ENCODE data around the gene DMRTC2. TPM values are rescaled to one million over a fixed set of nuclear protein-coding genes. Genes with fewer than 3 reads are reported as not detected.

The DMRTC2 gene
- total RNA-seq, 1 experiment from 2014 or later = not detected

GRCh38 chr19:41879670-41880328 lies 35.0 kb downstream of the DMRTC2 start:
- RAD21 ChIA-PET (ENCODE audit: low non-redundant PET in 1 of 2, low total read pairs in 2 of 2, uncharacterized antibody in 2 of 2, unreplicated experiment in 2 of 2) = no interaction called here
- H3K79me2 ChIP-seq (ENCODE audit: insufficient read depth, low read length) = peaks cover 12% of the 10 kb centered on the region
- no peak for TF ChIP-seq EGR1 (IDR thresholded peaks at IDR 0.05; ENCODE audit: low read depth)
- TF ChIP-seq ATF3 (IDR thresholded peaks at IDR 0.05) = no peak
- no peak for TF ChIP-seq ZBTB33 (IDR thresholded peaks at IDR 0.05; ENCODE audit: extremely low read depth, insufficient replicate concordance, low read length)
- TF ChIP-seq EZH2 (IDR thresholded peaks at IDR 0.05) = no peak
- TF ChIP-seq ZFX (IDR thresholded peaks at IDR 0.05) = no peak
- TF ChIP-seq CTCF (IDR thresholded peaks at IDR 0.05 in 2 of 3, conservative IDR thresholded peaks at IDR 0.05 in 1 of 3; ENCODE audit: borderline replicate concordance in 1 of 3, insufficient read depth in 1 of 3, low read depth in 2 of 3, low read length in 2 of 3) = no peak
- TF ChIP-seq TCF7L2 (IDR thresholded peaks at IDR 0.05; ENCODE audit: borderline replicate concordance, extremely low read depth, insufficient read depth, insufficient read length) = no peak
- no peak for TF ChIP-seq POLR2AphosphoS5 (IDR thresholded peaks at IDR 0.05; ENCODE audit: low read depth, low read length)
- no peak for TF ChIP-seq CBX3 (IDR thresholded peaks at IDR 0.05; ENCODE audit: low read depth)
- no peak for TF ChIP-seq RAD21 (IDR thresholded peaks at IDR 0.05; ENCODE audit: low read depth)
- no peak for TF ChIP-seq ZNF274 (IDR thresholded peaks at IDR 0.05; ENCODE audit: low read depth, low read length)
- TF ChIP-seq REST (IDR thresholded peaks at IDR 0.05; ENCODE audit: low read depth) = no peak
- no peak for TF ChIP-seq SIN3A (IDR thresholded peaks at IDR 0.05; ENCODE audit: low read depth)
- no peak for TF ChIP-seq MAX (IDR thresholded peaks at IDR 0.05)
- TF ChIP-seq SP1 (IDR thresholded peaks at IDR 0.05; ENCODE audit: low read depth) = no peak
- H2AFZ ChIP-seq (ENCODE audit: low read depth, low read length, poor library complexity, severe bottlenecking) = no peak overlapping the region
- no peaks in the 10 kb centered on the region for H3K9me3 ChIP-seq (ENCODE audit: control insufficient read depth in 1 of 2, insufficient read depth in 1 of 2, low read depth in 1 of 2, low read length in 2 of 2)
- no peak overlapping the region for H3K27ac ChIP-seq (ENCODE audit: low read depth, low read length)
- no peaks in the 10 kb centered on the region for H3K27me3 ChIP-seq (ENCODE audit: insufficient read depth, low read length)
- POLR2A ChIA-PET = no interaction called here
- CTCF ChIA-PET = no interaction called here
- H3K4me1 ChIP-seq (ENCODE audit: control insufficient read depth in 1 of 2, insufficient read depth in 2 of 2, low read length in 2 of 2) = peaks cover 2 to 15% of the 10 kb centered on the region in 2 experiments; a peak in 3 of 4 replicates
- intact Hi-C loops (cut with micrococcal nuclease) = loop anchor here (5.0 kb wide), 1 partner anchor 48 kb away; the partner anchor contains the start of gene ERFL
- no peak overlapping the region for H3K9ac ChIP-seq (ENCODE audit: low read length)
- H3K9me2 ChIP-seq (ENCODE audit: insufficient read depth) = no peaks in the 10 kb centered on the region
- no TSS peak for BruUV-seq (replicated peaks)
- ATAC-seq (no peak), DNase-seq (ENCODE audit: low read depth, low spot score) (no peak)
- no peaks in the 10 kb centered on the region for H4K20me1 ChIP-seq (ENCODE audit: insufficient read depth)
- no peak overlapping the region for H3K4me2 ChIP-seq (ENCODE audit: low read length)
- H3K36me3 ChIP-seq (ENCODE audit: control insufficient read depth in 1 of 2, insufficient read depth in 2 of 2, low read length in 2 of 2) = no peaks in the 10 kb centered on the region
- no peak overlapping the region for H3K4me3 ChIP-seq (replicated peaks in 1 of 2; ENCODE audit: low read depth in 1 of 2, low read length in 2 of 2)

All from HCT116 (cell line).